ENCODE results near the gene PROX1. TPM values are rescaled to one million over a fixed set of nuclear protein-coding genes. Genes with fewer than 3 reads are reported as not detected.

Gene PROX1
- total and polyA plus RNA-seq, 2 of the 8 experiments (the other 6 are each of a cell fraction or from before 2014, with no cell fraction given) = 0.30 to 2.0 TPM

DNA sequence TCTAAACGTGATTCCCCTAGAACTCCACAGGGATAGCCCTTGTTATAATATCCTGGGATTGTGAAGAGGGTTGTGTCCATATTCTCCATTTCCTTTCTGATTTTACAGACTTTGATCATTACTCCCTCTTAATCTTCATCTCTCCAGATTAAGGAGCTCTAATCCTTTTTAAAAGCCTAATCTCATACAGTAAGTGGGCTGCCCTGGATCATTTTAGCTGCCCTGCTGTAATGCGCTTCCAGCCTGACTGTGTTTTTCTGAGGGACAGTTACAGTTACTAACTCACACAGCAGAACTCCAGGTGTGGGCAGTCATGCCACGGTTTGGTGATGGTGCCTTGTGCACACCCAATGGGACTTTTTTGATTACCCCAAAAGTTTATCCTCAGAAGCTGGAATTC is 33.5 kb downstream of the PROX1 start:
- POLR2A ChIA-PET (ENCODE audit: partially characterized antibody) = interaction anchor here (1.6 kb wide), 1 partner anchor 10 kb away, joined by 7 read pairs; no protein-coding TSS in a partner anchor

More for the DNA sequence above, 33.5 kb downstream of the PROX1 start:
- Histone ChIP-seq H3K79me1 (ENCODE audit: low read depth, low read length) (no peaks in the 10 kb centered on the region), H4K5ac (ENCODE audit: insufficient read length, low read depth, low read length) (no peak overlapping the region), H3K4ac (replicated peaks; ENCODE audit: insufficient read length, low read depth, low read length) (no peak overlapping the region), H3K79me2 (ENCODE audit: control insufficient read depth in 1 of 2, insufficient read depth in 2 of 2, low read length in 2 of 2) (no peaks in the 10 kb centered on the region), H3K27me3 (replicated peaks in 1 of 4; ENCODE audit: control insufficient read depth in 3 of 4, extremely low read depth in 1 of 4, insufficient read depth in 3 of 4, low read length in 3 of 4) (no peaks in the 10 kb centered on the region), H2BK20ac (ENCODE audit: low read length) (no peak overlapping the region), H3K4me1 (replicated peaks in 1 of 4; ENCODE audit: control insufficient read depth in 3 of 4, insufficient read depth in 4 of 4, low read length in 3 of 4) (peaks cover 3 to 5% (median 4%) of the 10 kb centered on the region in 4 experiments; a peak in 5 of 7 replicates), H4K20me1 (replicated peaks in 1 of 2; ENCODE audit: control insufficient read depth in 1 of 2, insufficient read depth in 2 of 2, low read length in 2 of 2) (no peaks in the 10 kb centered on the region), H2BK120ac (replicated peaks; ENCODE audit: low read depth, low read length) (no peak overlapping the region), H3K9ac (replicated peaks in 1 of 4; ENCODE audit: extremely low read depth in 1 of 4, low read depth in 3 of 4, low read length in 3 of 4) (no peak overlapping the region), H2AK5ac (ENCODE audit: low read depth, low read length) (no peak overlapping the region), H4K8ac (ENCODE audit: extremely low read depth, insufficient read depth, low read length) (no peak overlapping the region), H2BK5ac (ENCODE audit: low read depth, low read length) (no peak overlapping the region), H3K27ac (ENCODE audit: low read depth, low read length) (no peak overlapping the region), H2BK15ac (ENCODE audit: low read length) (no peak overlapping the region), H2BK12ac (ENCODE audit: low read depth, low read length) (no peak overlapping the region), H3K56ac (replicated peaks; ENCODE audit: insufficient read length, low read depth, low read length) (no peak overlapping the region), H3K18ac (ENCODE audit: extremely low read depth, low read length) (no peak overlapping the region), H3K9me3 (ENCODE audit: insufficient read depth in 2 of 2, low read depth in 1 of 2, low read length in 1 of 2) (no peaks in the 10 kb centered on the region), H3K4me2 (ENCODE audit: insufficient read depth in 1 of 2, low read depth in 2 of 2, low read length in 2 of 2) (no peak overlapping the region), H4K91ac (replicated peaks; ENCODE audit: insufficient read length, low read length) (no peak overlapping the region), H3K23me2 (ENCODE audit: low read depth, low read length) (no peaks in the 10 kb centered on the region), H2AFZ (ENCODE audit: low read length) (no peak overlapping the region), H3K23ac (ENCODE audit: insufficient read length) (no peak overlapping the region), H3K36me3 (ENCODE audit: control insufficient read depth in 2 of 4, insufficient read depth in 4 of 4, low read length in 3 of 4) (no peaks in the 10 kb centered on the region; a peak in 1 of 8 replicates), H3K14ac (ENCODE audit: insufficient read length) (no peak overlapping the region), H3K4me3 (ENCODE audit: extremely low read depth in 1 of 4, insufficient read depth in 2 of 4, low read depth in 3 of 4, low read length in 4 of 4) (no peak overlapping the region)
- WGBS, 2 experiments (ENCODE audit: extremely low coverage in 1 of 2, insufficient coverage in 1 of 2, insufficient read length in 1 of 2, insufficient replicate concordance in 2 of 2, low coverage in 1 of 2, low lambda C conversion rate in 2 of 2, missing lambda C conversion rate in 1 of 2) = 81% methylated on average over 3 of the region's 3 CpGs; no CpG with 5 or more reads in 1 of the 2 experiments
- CTCF ChIA-PET (ENCODE audit: partially characterized antibody) = interaction anchor here (1.4 kb wide), 1 partner anchor 7 kb away, joined by 4 read pairs; no protein-coding TSS in a partner anchor
- TF ChIP-seq SAP30 (IDR thresholded peaks at IDR 0.05; ENCODE audit: insufficient read depth, insufficient replicate concordance, low read length) = no peak
- TF ChIP-seq HDAC6 (IDR thresholded peaks at IDR 0.05; ENCODE audit: low read depth, low read length) = no peak
- no peak for TF ChIP-seq JUN (IDR thresholded peaks at IDR 0.05; ENCODE audit: low read depth, low read length)
- DNase-seq (ENCODE audit: low read depth in 1 of 2, low spot score in 2 of 2) (no peak), FAIRE-seq (no peak)
